ENCODE measurements around the gene CDHR5. TPM values are rescaled to one million over a fixed set of nuclear protein-coding genes. Genes with fewer than 3 reads are reported as not detected.
"Not testable (repeated sequence)": the region's sequence is repeated elsewhere in the genome, so short reads cannot be mapped to it uniquely, and the experiment has no call there.

Gene CDHR5
- polyA plus RNA-seq, 3 donors from 2014 or later, result not detected

- no peaks in the 10 kb centered on the region for H3K9me3 Mint-ChIP-seq
- H3K4me3 Mint-ChIP-seq, result no peak overlapping the region
- no peaks in the 10 kb centered on the region for H3K27me3 Mint-ChIP-seq (ENCODE audit: low read depth in 3 of 3)
- H3K4me1 Mint-ChIP-seq, result no peaks in the 10 kb centered on the region
- no peak overlapping the region for H3K27ac Mint-ChIP-seq
- no peak for DNase-seq
- H3K36me3 Mint-ChIP-seq, result peaks cover 0 to 6% (median 0%) of the 10 kb centered on the region in 3 donors
Observed at GRCh38 chr11:655036-655726, 30.4 kb upstream of the CDHR5 start.

DNA sequence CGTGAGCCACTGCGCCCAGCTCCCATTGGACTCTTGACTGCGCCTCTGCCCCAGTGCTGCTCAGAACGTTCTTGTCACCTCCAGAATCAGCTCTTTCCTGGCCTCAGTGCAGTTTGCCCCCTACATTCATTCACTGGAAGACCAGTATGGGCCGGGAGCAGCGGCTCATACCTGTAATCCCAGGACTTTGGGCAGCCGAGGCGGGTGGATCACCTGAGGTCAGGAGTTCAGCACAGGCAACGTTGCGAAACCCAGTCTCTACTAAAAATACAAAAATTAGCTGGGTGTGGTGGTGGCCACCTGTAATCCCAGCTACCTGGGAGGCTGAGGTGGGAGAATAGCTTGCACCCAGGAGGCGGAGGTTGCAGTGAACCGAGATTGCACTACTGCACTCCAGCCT is 29.7 kb upstream of the CDHR5 start:
- not testable (repeated sequence) for H3K9me3 Mint-ChIP-seq; H3K36me3 Mint-ChIP-seq; H3K4me1 Mint-ChIP-seq; DNase-seq; H3K27me3 Mint-ChIP-seq (ENCODE audit: low read depth in 3 of 3); H3K27ac Mint-ChIP-seq; H3K4me3 Mint-ChIP-seq

- Mint-ChIP-seq H3K36me3 (peaks cover 0 to 6% (median 0%) of the 10 kb centered on the region in 3 donors), H3K9me3 (no peaks in the 10 kb centered on the region), H3K4me1 (no peaks in the 10 kb centered on the region), H3K27me3 (ENCODE audit: low read depth in 3 of 3) (no peaks in the 10 kb centered on the region), H3K27ac (no peak overlapping the region), H3K4me3 (no peak overlapping the region)
- no peak for DNase-seq
Observed at GRCh38 chr11:653837-654236, 29.1 kb upstream of the CDHR5 start.

- not testable (repeated sequence) for H3K36me3 Mint-ChIP-seq; H3K4me1 Mint-ChIP-seq; H3K27ac Mint-ChIP-seq; H3K9me3 Mint-ChIP-seq; DNase-seq; H3K27me3 Mint-ChIP-seq (ENCODE audit: low read depth in 3 of 3); H3K4me3 Mint-ChIP-seq
Observed at GRCh38 chr11:653136-653535, 28.4 kb upstream of the CDHR5 start.

- no peaks in the 10 kb centered on the region for H3K4me1 Mint-ChIP-seq
- no peaks in the 10 kb centered on the region for H3K9me3 Mint-ChIP-seq
- peaks cover 0 to 10% (median 0%) of the 10 kb centered on the region in 3 donors for H3K36me3 Mint-ChIP-seq
- no peak overlapping the region for H3K4me3 Mint-ChIP-seq
- peaks cover 0 to 1% (median 0%) of the 10 kb centered on the region in 3 donors for H3K27me3 Mint-ChIP-seq (ENCODE audit: low read depth in 3 of 3)
- DNase-seq, result no peak
- H3K27ac Mint-ChIP-seq, result no peak overlapping the region
Observed at GRCh38 chr11:650482-650881, 25.7 kb upstream of the CDHR5 start.

DNA sequence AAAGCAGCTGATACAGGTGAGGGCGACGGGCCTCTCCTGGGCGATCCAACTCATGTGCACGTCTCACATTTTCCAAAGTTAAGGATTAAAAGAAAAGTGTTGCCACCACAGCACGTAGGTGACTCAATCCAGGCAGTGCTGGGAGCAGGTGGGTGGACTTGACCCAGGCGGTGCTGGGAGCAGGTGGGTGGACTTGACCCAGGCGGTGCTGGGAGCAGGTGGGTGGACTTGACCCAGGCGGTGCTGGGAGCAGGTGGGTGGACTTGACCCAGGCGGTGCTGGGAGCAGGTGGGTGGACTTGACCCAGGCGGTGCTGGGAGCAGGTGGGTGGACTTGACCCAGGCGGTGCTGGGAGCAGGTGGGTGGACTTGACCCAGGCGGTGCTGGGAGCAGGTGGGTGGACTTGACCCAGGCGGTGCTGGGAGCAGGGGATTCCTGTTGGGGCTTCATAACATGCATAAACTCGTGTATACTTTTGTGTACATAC is 23.0 kb upstream of the CDHR5 start:
- H3K9me3 Mint-ChIP-seq; H3K4me1 Mint-ChIP-seq; H3K36me3 Mint-ChIP-seq; DNase-seq; H3K27ac Mint-ChIP-seq; H3K4me3 Mint-ChIP-seq; H3K27me3 Mint-ChIP-seq (ENCODE audit: low read depth in 3 of 3): not testable (repeated sequence)

DNA sequence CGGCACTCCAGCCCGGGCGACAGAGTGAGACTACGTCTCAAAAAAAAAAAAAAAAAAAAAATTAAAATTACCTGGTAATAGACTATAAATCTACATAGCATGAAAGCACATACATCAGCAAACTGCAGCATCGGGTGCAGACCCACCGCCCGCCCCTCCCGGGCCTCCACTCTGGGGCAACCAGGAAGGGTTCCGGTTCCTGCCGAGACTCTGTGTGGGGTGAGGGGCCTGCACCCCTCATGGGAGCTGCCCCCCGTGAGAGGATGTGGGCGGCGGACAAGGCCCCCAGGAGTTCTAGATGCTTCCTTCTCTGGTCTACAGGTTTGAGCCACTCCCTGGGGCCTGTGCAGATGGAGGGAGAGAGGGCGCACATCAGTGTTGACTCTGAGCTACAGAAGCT is 21.5 kb upstream of the CDHR5 start:
- Mint-ChIP-seq H3K27me3 (ENCODE audit: low read depth in 3 of 3) (peaks cover 0 to 4% (median 0%) of the 10 kb centered on the region in 3 donors), H3K27ac (no peak overlapping the region), H3K4me1 (no peaks in the 10 kb centered on the region), H3K9me3 (no peaks in the 10 kb centered on the region), H3K36me3 (peaks cover 0 to 4% (median 0%) of the 10 kb centered on the region in 3 donors), H3K4me3 (no peak overlapping the region)
- DNase-seq, result no peak

DNA sequence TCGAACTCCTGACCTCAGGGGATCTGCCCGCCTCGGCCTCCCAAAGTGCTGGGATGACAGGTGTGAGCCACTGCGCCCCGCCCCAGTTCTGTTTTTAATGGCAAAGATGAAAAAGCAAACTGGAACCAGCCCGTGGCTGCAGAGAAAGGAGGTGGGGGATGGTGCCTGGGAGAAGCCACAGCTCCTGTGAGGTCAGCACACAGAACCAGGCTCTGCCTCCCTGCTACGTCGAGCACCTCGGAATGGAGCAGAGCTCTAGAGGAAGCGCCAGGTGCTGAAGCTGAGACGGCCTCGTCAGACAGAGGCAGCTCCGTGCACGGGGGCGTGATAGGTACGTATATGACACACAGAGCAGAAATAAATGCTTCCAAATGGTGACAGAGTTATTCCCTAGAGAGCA is 20.8 kb upstream of the CDHR5 start:
- peaks cover 0 to 4% (median 0%) of the 10 kb centered on the region in 3 donors for H3K36me3 Mint-ChIP-seq
- no peaks in the 10 kb centered on the region for H3K4me1 Mint-ChIP-seq
- H3K4me3 Mint-ChIP-seq, result no peak overlapping the region
- H3K27me3 Mint-ChIP-seq (ENCODE audit: low read depth in 3 of 3), result peaks cover 0 to 4% (median 0%) of the 10 kb centered on the region in 3 donors
- H3K27ac Mint-ChIP-seq, result no peak overlapping the region
- no peak for DNase-seq
- no peaks in the 10 kb centered on the region for H3K9me3 Mint-ChIP-seq

DNA sequence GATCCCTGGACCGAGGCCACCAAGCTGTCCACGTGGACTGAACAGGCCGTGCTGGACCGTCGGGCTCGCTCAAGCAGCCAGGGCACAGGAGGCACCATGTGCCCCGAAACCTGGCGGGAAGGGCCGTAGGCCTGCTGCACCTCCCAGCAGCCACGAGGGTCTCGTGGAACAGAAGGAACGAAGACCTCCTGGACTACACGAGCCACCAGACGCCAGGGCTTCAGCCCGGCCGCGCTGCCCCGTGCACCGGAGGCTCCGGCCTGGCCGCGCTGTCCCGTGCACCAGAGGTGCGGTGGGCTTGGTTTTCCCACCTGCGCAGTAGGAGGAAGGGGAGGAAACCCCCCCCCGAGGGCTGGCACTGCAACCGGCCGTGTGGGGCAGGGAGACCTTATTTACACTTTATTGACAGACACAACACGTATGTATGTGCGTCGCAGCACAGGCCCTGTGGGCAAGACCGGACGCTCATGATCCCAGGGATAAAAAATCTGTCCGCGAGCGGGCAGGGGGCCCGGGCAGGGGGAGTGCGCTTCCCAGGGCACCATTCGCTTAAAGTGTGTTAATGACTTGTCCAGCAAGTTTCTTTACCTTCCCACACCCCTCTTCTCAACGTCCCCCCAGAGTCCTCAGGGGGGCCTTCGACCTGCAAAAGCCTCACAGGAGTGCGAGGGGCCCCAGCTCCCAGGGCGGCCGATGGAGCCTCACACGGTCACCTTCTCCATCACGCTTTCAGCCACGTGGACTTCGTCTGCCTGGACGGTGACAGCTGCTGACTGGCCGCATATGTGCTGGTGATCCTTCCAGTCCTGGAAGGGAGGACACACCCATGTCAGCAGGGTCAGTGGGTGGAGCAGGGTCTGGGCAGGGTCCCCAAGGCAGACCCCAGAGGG is 19.3 kb upstream of the CDHR5 start:
- peaks cover 0 to 4% (median 0%) of the 10 kb centered on the region in 3 donors for H3K27me3 Mint-ChIP-seq (ENCODE audit: low read depth in 3 of 3)

GRCh38 chr11:643366-643765 is 18.6 kb upstream of the CDHR5 start:
- no peaks in the 10 kb centered on the region for H3K9me3 Mint-ChIP-seq
- no peak for DNase-seq
- no peaks in the 10 kb centered on the region for H3K36me3 Mint-ChIP-seq
- no peak overlapping the region for H3K4me3 Mint-ChIP-seq
- peaks cover 2 to 4% (median 3%) of the 10 kb centered on the region in 3 donors for H3K27me3 Mint-ChIP-seq (ENCODE audit: low read depth in 3 of 3)
- H3K4me1 Mint-ChIP-seq, result peaks cover 0 to 2% of the 10 kb centered on the region in 2 donors
- no peak overlapping the region for H3K27ac Mint-ChIP-seq

More for the DNA sequence above, 19.3 kb upstream of the CDHR5 start:
- no peak overlapping the region for H3K4me3 Mint-ChIP-seq
- no peaks in the 10 kb centered on the region for H3K9me3 Mint-ChIP-seq
- H3K36me3 Mint-ChIP-seq, result peaks cover 0 to 4% (median 0%) of the 10 kb centered on the region in 3 donors
- DNase-seq, result no peak
- H3K4me1 Mint-ChIP-seq, result peaks cover 0 to 2% of the 10 kb centered on the region in 2 donors
- no peak overlapping the region for H3K27ac Mint-ChIP-seq

DNA sequence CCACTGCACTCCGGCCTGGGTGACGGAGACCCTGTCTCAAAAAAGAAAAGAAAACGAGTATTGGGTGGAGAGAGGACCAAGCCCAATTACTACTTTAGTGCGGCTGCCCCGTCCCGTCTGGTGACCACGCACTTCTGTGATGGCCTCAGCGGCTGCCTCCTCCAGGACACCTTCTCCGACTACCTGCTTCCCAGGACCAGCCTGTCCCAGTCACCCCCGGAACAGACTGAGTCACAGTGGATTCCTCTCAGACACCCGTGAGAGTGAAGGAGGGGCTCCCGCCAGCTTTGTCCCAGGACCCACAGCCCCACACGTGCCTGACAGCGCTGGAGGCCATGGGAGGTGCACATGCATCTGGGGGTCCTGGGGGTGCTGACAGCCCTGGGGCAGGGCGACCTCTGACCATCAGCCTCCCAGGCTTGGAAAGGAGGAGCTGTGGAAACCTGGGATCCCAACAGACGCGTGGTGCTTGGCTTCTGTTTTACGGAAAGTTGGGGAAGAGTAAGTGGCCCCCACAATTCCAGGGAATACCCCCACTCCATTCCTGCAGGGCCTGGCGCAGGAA is 17.1 kb upstream of the CDHR5 start:
- Mint-ChIP-seq H3K9me3 (no peaks in the 10 kb centered on the region), H3K4me1 (peaks cover 0 to 5% of the 10 kb centered on the region in 2 donors), H3K36me3 (no peaks in the 10 kb centered on the region), H3K4me3 (no peak overlapping the region), H3K27ac (no peak overlapping the region), H3K27me3 (ENCODE audit: low read depth in 3 of 3) (peaks cover 6 to 8% (median 7%) of the 10 kb centered on the region in 3 donors)
- no peak for DNase-seq

DNA sequence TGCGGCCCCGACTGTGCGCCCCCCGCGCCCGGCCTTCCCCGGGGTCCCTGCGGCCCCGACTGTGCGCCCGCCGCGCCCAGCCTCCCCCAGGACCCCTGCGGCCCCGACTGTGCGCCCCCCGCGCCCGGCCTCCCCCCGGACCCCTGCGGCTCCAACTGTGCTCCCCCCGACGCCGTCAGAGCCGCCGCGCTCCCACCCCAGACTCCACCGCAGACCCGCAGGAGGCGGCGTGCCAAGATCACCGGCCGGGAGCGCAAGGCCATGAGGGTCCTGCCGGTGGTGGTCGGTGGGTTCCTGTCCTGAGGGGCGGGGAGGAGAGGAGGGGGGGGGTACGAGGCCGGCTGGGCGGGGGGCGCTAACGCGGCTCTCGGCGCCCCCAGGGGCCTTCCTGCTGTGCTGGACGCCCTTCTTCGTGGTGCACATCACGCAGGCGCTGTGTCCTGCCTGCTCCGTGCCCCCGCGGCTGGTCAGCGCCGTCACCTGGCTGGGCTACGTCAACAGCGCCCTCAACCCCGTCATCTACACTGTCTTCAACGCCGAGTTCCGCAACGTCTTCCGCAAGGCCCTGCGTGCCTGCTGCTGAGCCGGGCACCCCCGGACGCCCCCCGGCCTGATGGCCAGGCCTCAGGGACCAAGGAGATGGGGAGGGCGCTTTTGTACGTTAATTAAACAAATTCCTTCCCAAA is 15.4 kb upstream of the CDHR5 start:
- H3K4me1 Mint-ChIP-seq, result peaks cover 0 to 6% of the 10 kb centered on the region in 2 donors
- H3K27me3 Mint-ChIP-seq (ENCODE audit: low read depth in 3 of 3), result peaks cover 7 to 11% (median 8%) of the 10 kb centered on the region in 3 donors
- H3K9me3 Mint-ChIP-seq, result no peaks in the 10 kb centered on the region
- H3K4me3 Mint-ChIP-seq, result peak overlapping the region in 1 of 5 donors; percentile 17
- H3K36me3 Mint-ChIP-seq, result no peaks in the 10 kb centered on the region
- DNase-seq, result no peak
- no peak overlapping the region for H3K27ac Mint-ChIP-seq

DNA sequence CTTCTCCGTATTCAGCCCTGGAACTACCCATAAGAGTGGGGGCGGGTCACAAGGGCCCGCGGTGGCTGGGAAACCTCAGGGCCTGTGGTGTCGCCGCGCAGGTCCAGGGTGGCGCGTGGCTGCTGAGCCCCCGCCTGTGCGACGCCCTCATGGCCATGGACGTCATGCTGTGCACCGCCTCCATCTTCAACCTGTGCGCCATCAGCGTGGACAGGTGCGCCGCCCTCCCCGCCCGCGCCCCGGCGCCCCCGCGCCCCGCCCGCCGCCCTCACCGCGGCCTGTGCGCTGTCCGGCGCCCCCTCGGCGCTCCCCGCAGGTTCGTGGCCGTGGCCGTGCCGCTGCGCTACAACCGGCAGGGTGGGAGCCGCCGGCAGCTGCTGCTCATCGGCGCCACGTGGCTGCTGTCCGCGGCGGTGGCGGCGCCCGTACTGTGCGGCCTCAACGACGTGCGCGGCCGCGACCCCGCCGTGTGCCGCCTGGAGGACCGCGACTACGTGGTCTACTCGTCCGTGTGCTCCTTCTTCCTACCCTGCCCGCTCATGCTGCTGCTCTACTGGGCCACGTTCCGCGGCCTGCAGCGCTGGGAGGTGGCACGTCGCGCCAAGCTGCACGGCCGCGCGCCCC is 14.7 kb upstream of the CDHR5 start:
- Mint-ChIP-seq H3K4me3 (no peak overlapping the region), H3K36me3 (no peaks in the 10 kb centered on the region), H3K27ac (no peak overlapping the region)

More for the DNA sequence above, 14.7 kb upstream of the CDHR5 start:
- H3K9me3 Mint-ChIP-seq, result no peaks in the 10 kb centered on the region
- H3K27me3 Mint-ChIP-seq (ENCODE audit: low read depth in 3 of 3), result peaks cover 8 to 11% (median 10%) of the 10 kb centered on the region in 3 donors
- no peak for DNase-seq
- peaks cover 0 to 6% of the 10 kb centered on the region in 2 donors for H3K4me1 Mint-ChIP-seq
